Neuron (in vitro differentiated cells): ENCODE results near the gene MSANTD2.

Experiments
- H2AFZ ChIP-seq: one replicate; pipeline ENCODE4 v1.6.1; 2013; ENCODE audit warnings: low read depth, mild to moderate bottlenecking, inconsistent platforms, low read length, moderate library complexity
- H3K27me3 ChIP-seq: one replicate; pipeline ENCODE4 v1.6.1; 2013; ENCODE audit warnings: low read length; ENCODE audit not compliant: insufficient read depth
- H3K36me3 ChIP-seq: one replicate; pipeline ENCODE4 v1.6.1; 2013; ENCODE audit warnings: low read length; ENCODE audit not compliant: insufficient read depth
- H3K4me1 ChIP-seq: one replicate; pipeline ENCODE4 v1.6.1; 2013; ENCODE audit warnings: low read length; ENCODE audit not compliant: insufficient read depth
- H3K4me3 ChIP-seq: 2 replicates; pipeline ENCODE4 v1.5.1; 2013; ENCODE audit warnings: mild to moderate bottlenecking, low read length, moderate library complexity
- H3K9me3 ChIP-seq: one replicate; pipeline ENCODE4 v1.6.1; 2013; ENCODE audit warnings: low read length

The MSANTD2 gene

GRCh38 chr11:124719534-124719933 is 80.7 kb downstream of the MSANTD2 start:
- H3K4me1 ChIP-seq, result peaks cover 14% of the 10 kb centered on the region

DNA sequence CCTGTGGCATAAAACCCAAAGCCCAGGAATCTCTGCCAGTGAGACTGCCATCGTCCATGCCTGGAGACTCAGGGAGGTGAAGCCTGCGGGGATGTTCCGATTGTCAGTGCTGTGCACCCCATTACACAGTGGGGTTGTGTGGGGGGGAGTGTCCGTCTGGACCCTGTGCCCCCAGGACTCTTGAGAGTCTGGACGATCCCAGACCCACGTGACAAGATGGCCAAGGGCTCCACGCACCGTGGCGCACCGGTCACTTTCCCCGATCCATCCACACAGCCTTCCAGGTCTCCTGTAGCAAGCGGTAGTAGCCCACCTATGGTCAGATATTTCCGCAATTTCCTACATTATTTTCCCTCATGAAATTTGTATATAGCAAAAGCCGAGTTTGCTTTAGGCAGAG is 81.4 kb downstream of the MSANTD2 start:
- Histone ChIP-seq H3K4me3 (peak overlapping the region; percentile 50), H3K36me3 (no peaks in the 10 kb centered on the region), H3K27me3 (peaks cover 29% of the 10 kb centered on the region)

More at GRCh38 chr11:124719534-124719933, 80.7 kb downstream of the MSANTD2 start:
- H3K9me3 ChIP-seq, result no peaks in the 10 kb centered on the region
- no peak overlapping the region for H2AFZ ChIP-seq
- H3K36me3 ChIP-seq, result no peaks in the 10 kb centered on the region
- H3K27me3 ChIP-seq, result peaks cover 29% of the 10 kb centered on the region
- no peak overlapping the region for H3K4me3 ChIP-seq

DNA sequence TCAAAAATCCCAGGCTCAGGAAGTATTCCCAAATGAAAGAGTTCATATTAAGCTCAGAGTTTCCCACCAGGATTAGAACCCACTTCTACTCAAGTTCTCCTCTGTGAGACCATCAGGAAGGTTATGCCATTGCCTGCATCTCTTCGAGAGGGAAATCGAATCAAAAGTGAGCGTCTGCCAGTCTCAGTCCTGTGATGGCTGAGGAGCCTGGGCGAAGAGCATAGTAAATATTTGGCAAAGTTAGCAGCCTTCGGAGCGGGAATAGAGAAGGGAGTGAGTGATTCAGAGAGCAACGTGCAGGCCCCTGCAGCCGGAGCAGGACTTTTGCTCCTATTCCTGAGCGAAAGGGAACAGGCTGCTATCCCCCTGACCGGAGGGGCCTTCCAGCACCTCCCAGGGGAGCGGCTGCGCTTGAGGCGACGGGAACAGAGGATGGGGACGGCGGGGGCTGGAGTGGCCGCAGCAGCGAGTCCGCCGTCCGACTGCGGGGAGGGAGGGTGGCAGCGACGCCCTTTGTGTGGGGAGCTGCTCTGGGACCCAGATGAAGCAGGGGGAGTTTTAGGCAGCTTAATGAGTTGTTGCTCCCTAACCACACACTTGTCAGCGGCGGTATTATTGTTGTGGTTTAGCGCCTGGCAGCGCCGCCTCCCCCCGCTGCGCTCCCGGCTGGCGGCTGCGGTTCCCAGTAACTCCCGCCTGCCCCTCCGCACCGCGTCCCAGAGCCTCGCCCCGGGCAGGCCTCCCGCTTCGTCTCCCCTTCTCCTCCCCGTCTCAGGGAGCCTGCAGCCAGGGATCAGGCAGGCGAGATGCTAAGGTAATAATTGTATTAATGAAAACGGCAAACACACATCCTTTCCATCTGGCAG is 82.2 kb downstream of the MSANTD2 start:
- H3K9me3 ChIP-seq, result no peaks in the 10 kb centered on the region
- peaks cover 29% of the 10 kb centered on the region for H3K27me3 ChIP-seq
- H3K4me1 ChIP-seq, result peaks cover 12% of the 10 kb centered on the region
- peak overlapping the region; percentile 50 for H3K4me3 ChIP-seq
- peak overlapping the region; percentile 92 for H2AFZ ChIP-seq
- H3K36me3 ChIP-seq, result no peaks in the 10 kb centered on the region

More for the DNA sequence above, 81.4 kb downstream of the MSANTD2 start:
- Histone ChIP-seq H3K9me3 (no peaks in the 10 kb centered on the region), H2AFZ (peak overlapping the region; percentile 92), H3K4me1 (peaks cover 12% of the 10 kb centered on the region)

DNA sequence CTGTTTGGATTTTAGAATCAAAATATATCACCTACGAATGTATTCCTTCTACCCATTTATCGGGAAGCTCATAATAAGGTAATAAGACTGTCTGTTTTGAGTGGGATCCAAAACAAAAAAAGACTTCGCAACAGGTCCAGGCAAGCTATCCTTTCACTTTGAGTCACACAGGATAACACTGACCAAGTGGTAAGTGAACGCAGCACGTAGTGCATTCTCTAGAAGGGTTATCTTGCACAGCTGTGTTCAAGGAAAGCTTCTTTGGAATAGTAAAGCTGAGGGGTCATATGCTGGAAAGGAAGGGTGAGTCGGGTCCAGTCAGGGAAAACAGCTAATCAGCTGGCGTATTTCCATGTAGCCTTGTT is 82.8 kb downstream of the MSANTD2 start:
- H3K27me3 ChIP-seq, result peaks cover 29% of the 10 kb centered on the region
- H3K36me3 ChIP-seq, result no peaks in the 10 kb centered on the region
- H3K4me3 ChIP-seq, result no peak overlapping the region
- peak overlapping the region; percentile 92 for H2AFZ ChIP-seq
- no peaks in the 10 kb centered on the region for H3K9me3 ChIP-seq
- peaks cover 12% of the 10 kb centered on the region for H3K4me1 ChIP-seq

- peaks cover 29% of the 10 kb centered on the region for H3K27me3 ChIP-seq
These were observed 83.6 kb downstream of the MSANTD2 start for GRCh38 chr11:124716591-124716990.

More at GRCh38 chr11:124716591-124716990, 83.6 kb downstream of the MSANTD2 start:
- H3K4me1 ChIP-seq, result peaks cover 12% of the 10 kb centered on the region
- no peak overlapping the region for H3K4me3 ChIP-seq
- no peaks in the 10 kb centered on the region for H3K36me3 ChIP-seq
- H3K9me3 ChIP-seq, result no peaks in the 10 kb centered on the region
- no peak overlapping the region for H2AFZ ChIP-seq
